HEK293T (cell line): ENCODE measurements around the gene CALD1.

Source experiments
- ARNT ChIP-seq: fragments of 450-650 bp; IDR thresholded peaks from 2 replicates; pipeline ENCODE4 v1.6.1; 2017; ENCODE audit warnings: mild to moderate bottlenecking
- BHLHE40 ChIP-seq: fragments of 450-650 bp; IDR thresholded peaks from 2 replicates; pipeline ENCODE4 v1.6.1; 2016; ENCODE audit warnings: mild to moderate bottlenecking, moderate library complexity, borderline replicate concordance
- FOXA1 ChIP-seq: fragments of 450-650 bp; IDR thresholded peaks from 2 replicates; pipeline ENCODE4 v1.6.1; 2016; ENCODE audit warnings: mild to moderate bottlenecking
- FOXK2 ChIP-seq: fragments of 450-650 bp; IDR thresholded peaks from 2 replicates; pipeline ENCODE4 v1.6.1; 2016; ENCODE audit warnings: mild to moderate bottlenecking
- FOXM1 ChIP-seq: fragments of 450-650 bp; IDR thresholded peaks from 2 replicates; pipeline ENCODE4 v1.6.1; 2017; ENCODE audit warnings: mild to moderate bottlenecking, borderline replicate concordance
- HDGF ChIP-seq: fragments of 450-650 bp; IDR thresholded peaks from 2 replicates; pipeline ENCODE4 v1.6.1; 2017; ENCODE audit warnings: antibody characterized with exemption, borderline replicate concordance
- LEF1 ChIP-seq: fragments of 450-650 bp; IDR thresholded peaks from 2 replicates; pipeline ENCODE4 v1.6.1; 2017; ENCODE audit warnings: mild to moderate bottlenecking, borderline replicate concordance
- PKNOX1 ChIP-seq: fragments of 450-650 bp; IDR thresholded peaks from 2 replicates; pipeline ENCODE4 v1.6.1; 2016
- SP1 ChIP-seq: fragments of 450-650 bp; IDR thresholded peaks from 2 replicates; pipeline ENCODE4 v1.6.1; 2017
- ZNF384 ChIP-seq: fragments of 450-650 bp; IDR thresholded peaks from 2 replicates; pipeline ENCODE4 v1.6.1; 2016

- no peak for TF ChIP-seq ARNT
- no peak for TF ChIP-seq BHLHE40
- no peak for TF ChIP-seq FOXA1
- no peak for TF ChIP-seq PKNOX1
- TF ChIP-seq SP1 = no peak
- no peak for TF ChIP-seq FOXM1
- no peak for TF ChIP-seq FOXK2
- no peak for TF ChIP-seq ZNF384
- TF ChIP-seq HDGF = no peak
- no peak for TF ChIP-seq LEF1
Measured at GRCh38 chr7:134742688-134743350, 36.6 kb upstream of the CALD1 start.
